Stimulated activated CD8-positive, alpha-beta memory T cell treated with anti-CD3 and anti-CD28 coated beads, Interleukin-12 subunit alpha, Interleukin-12 subunit beta, amount 100 ng/mL, for 1 hour (primary cell): ENCODE results near the gene TRIM27.
A peak's percentile ranks its signal among the peaks of the same experiment; 100 is the strongest.
"Not testable (repeated sequence)": the region's sequence is repeated elsewhere in the genome, so short reads cannot be mapped to it uniquely, and the experiment has no call there.

Experiments used
- DNase-seq: peaks from one replicate; pipeline ENCODE4 v3.0.0-alpha.2; 2020; ENCODE audit warnings: low read depth

Gene TRIM27

DNA sequence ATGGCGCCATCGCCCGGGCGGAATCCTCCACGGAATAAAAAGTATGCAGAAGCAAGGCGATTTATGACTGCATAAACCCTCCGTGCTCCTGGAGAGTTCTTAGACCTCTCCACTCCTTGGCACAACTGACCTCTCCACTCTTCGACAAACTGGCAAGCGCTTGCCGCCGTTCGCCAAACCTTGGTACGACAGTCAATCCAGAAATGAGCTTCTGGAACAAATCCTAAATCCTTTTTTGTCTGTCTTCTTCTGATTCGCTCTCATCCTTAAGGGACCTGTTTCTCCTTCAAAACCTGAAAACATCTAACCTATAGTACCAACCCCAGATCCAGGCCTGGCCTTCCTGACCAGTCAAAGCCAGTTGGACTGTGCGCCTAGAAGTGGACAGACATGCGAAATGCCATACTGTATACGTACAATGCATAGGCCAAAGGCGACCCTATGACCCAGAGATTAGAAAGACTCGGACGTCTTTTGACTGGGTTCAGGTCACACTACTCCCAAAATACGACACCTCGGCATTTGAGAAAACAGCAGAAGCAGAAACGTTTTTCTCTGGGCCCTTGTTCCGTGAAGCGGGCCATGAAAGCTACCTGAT is 59.4 kb downstream of the TRIM27 start:
- DNase-seq, result no peak

DNA sequence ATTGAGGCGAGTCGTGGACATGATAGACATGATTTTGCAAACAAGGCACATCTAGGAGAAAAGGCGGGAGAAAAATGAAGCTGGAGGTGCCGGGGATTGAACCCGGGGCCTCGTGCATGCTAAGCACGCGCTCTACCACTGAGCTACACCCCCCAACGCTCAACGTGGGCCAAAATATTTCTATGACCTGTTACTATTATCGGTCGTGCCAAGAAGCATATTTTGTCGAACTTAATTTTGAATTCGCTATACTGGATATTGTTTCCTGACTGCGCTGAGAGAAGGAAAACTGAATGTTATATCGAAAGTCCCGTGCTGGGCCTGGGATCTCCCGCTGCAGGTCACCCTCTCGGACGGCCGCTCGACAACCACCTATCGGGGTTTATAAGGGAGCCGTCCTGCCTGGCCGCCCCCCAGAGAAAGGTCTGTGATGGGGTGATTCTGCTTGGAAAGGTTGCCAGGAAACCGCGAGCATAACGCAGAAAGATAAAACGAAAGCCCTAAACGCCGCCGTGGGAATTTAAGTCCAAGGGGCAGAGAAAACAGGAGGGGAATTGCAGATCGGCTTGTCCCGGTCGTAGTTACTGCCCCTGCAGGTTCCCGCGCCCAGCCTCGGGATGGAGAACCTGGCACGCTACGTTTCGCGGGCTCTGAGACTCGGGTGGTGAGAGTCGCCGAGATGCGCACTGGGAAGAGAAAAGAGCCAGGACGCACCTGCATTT is 60.0 kb downstream of the TRIM27 start:
- peak; percentile 78 for DNase-seq

DNA sequence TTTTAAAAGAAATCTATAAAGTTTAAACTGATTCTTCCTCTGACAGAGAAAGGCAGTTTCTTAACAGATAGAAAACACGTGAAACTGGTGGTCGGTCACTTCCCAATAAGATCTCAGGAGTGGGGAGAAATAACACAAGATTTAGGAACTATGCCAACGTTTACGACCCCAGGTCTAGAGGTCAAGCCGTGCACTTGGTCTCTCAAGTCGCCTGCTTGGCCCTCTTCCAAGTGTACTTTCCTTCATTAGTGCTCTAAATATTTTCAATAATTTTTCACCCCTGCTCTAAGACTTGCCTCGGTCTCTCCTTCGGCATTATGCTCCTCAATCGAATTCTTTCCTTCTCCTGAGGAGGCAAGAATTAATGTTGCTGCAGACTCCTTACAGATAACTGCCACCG is 61.7 kb downstream of the TRIM27 start:
- DNase-seq, result no peak

DNA sequence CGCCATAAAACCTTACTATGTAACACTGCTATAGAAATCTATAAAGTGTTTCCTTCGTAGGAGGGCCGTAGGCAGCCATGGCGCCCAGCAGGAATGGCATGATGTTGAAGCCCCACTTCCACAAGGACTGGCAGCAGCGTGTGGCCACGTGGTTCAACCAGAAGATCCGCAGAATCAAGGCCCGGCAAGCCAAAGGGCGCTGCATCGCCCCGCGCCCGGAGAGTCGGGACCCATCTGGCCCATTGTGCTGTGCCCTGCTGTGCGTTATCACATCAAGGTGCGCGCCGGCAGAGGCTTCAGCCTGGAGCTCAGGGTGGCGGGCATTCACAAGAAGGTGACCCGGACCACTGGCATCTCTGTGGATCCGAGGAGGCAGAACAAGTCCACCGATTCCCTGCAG is 62.4 kb downstream of the TRIM27 start:
- no peak for DNase-seq

DNA sequence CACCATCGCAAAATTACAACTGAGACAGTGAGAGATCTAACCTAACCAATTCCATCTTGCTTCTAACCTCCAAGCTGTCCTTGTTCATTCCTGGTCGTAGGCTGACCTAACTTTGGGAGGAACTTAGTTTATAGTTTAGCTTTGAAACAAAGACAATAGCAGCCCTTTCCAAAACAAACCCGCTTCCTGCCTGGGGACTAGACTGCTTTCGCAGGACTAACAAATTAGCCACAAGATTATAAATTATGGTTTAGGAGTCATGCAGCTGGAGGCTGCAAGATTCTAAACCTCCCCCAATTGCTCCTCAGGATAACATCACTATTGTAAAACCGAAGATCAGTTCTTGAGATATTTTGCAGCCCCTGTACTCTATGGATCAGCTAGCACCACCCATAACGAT is 63.2 kb downstream of the TRIM27 start:
- no peak for DNase-seq

DNA sequence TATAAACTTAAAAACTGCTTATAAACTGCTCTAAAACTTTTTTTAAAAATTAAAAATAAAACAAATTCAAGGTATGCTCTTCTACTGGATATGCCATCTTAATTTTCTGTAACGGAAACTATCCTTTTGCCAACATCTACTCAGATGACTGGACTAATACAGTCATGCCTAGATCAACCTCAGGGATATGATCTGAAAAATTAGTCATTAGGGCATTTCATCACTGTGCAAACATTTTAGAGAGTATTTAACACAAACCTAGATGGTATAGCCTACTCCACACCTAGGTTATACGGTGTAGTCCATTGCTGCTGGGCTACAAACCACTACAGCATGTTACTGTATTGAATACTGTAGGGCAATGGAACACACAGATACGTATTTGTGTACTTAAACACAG is 64.8 kb downstream of the TRIM27 start:
- DNase-seq, result no peak

DNA sequence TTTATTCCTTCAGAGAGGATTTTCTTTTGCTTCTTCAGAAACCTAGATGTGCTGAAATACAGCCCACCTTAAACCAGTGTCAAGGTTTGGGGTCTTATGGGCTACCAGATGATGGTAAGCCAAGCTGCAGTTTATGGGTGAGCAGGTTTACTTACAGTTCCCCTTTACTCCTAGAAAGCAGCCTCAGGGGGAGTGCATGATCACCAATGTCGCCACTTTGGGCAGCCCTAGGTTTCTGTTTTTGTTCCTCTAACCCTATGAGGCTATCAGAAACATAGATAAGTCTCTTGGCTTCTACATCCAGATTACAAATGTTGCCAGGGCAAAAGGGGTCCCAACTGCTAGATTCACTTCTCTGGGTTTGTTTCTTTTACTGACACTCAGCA is 67.2 kb downstream of the TRIM27 start:
- DNase-seq, result no peak

DNA sequence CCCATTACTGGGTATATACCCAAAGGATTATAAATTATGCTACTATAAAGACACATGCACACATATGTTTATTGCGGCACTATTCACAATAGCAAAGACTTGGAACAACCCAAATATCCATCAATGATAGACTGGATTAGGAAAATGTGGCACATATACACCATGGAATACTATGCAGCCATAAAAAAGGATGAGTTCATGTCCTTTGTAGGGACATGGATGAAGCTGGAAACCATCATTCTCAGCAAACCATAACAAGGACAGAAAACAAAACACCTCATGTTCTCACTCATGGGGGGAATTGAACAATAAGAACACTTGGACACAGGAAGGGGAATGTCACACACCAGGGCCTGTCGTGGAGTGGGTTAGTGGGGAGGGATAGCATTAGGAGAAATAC is 69.4 kb downstream of the TRIM27 start:
- DNase-seq, result not testable (repeated sequence)
